Caco-2 (cell line): ENCODE results near the gene RGS13. TPM values are rescaled to one million over a fixed set of nuclear protein-coding genes. Genes with fewer than 3 reads are reported as not detected.

Experiments used
- BruUV-seq: library from RNA; stranded (reverse); fragments of 400-500 nt; replicated peaks from 2 replicates; lab custom pipeline; 2021; lab: Mats Ljungman, UMichigan
- CTCF ChIA-PET: fragments of 300-600 bp; sonication (Branson Sonifier 250); formaldehyde crosslinking; loops from one replicate; lab custom pipeline; 2022; ENCODE audit warnings: antibody characterized with exemption; lab: Charles Lee
- POLR2A ChIA-PET: fragments of 300-600 bp; sonication (Branson Sonifier 250); formaldehyde crosslinking; loops from one replicate; lab custom pipeline; 2022; ENCODE audit warnings: antibody characterized with exemption; lab: Charles Lee
- DNase-seq, 2 experiments: peaks; one replicate each; pipeline versions ENCODE4 v3.0.0 to v3.0.0-alpha.2; 2020 to 2022
- H3K27me3 ChIP-seq: replicated peaks from 2 replicates; pipeline ENCODE4 v1.6.0; 2011; ENCODE audit warnings: low read length; ENCODE audit not compliant: control insufficient read depth, insufficient read depth
- H3K36me3 ChIP-seq: 2 replicates; pipeline ENCODE4 v1.5.1; 2011; ENCODE audit warnings: low read length; ENCODE audit not compliant: control insufficient read depth, insufficient read depth
- H3K4me1 ChIP-seq: fragments of 250-450 bp; sonication (Bioruptor Pico); 2 replicates; pipeline ENCODE4 v1.5.1; 2020; ENCODE audit warnings: mild to moderate bottlenecking
- H3K4me3 ChIP-seq: 2 replicates; pipeline ENCODE4 v1.5.1; 2011; ENCODE audit warnings: low read depth, mild to moderate bottlenecking, control low read depth, low read length
- H3K9me3 ChIP-seq: fragments of 250-450 bp; sonication (Bioruptor Pico); 2 replicates; pipeline ENCODE4 v1.5.1; 2020; ENCODE audit warnings: mild to moderate bottlenecking, moderate library complexity
- H3K27ac Mint-ChIP-seq: one replicate; pipeline ENCODE4 v1.8.0; 2022; ENCODE audit warnings: mixed read lengths; ENCODE audit not compliant: unreplicated experiment
- H3K27me3 Mint-ChIP-seq: one replicate; pipeline ENCODE4 v1.8.0; 2022; ENCODE audit warnings: mixed read lengths; ENCODE audit not compliant: insufficient read depth, unreplicated experiment
- H3K36me3 Mint-ChIP-seq: one replicate; pipeline ENCODE4 v1.8.0; 2022; ENCODE audit warnings: mild to moderate bottlenecking, mixed read lengths; ENCODE audit not compliant: insufficient read depth, unreplicated experiment
- H3K4me1 Mint-ChIP-seq: one replicate; pipeline ENCODE4 v1.8.0; 2022; ENCODE audit warnings: low read depth, mixed read lengths; ENCODE audit not compliant: unreplicated experiment
- H3K4me3 Mint-ChIP-seq: one replicate; pipeline ENCODE4 v1.8.0; 2022; ENCODE audit warnings: mild to moderate bottlenecking, moderate library complexity, mixed read lengths; ENCODE audit not compliant: unreplicated experiment
- H3K9me3 Mint-ChIP-seq: one replicate; pipeline ENCODE4 v1.8.0; 2022; ENCODE audit warnings: mixed read lengths; ENCODE audit not compliant: unreplicated experiment
- intact Hi-C: fragments of 100-400 bp; cut with micrococcal nuclease; formaldehyde crosslinking; loops from one replicate; pipeline ENCODE4 v1.10.0; 2022; ENCODE audit not compliant: unreplicated experiment
- total RNA-seq: library from RNA; stranded (reverse); gene quantifications from 2 replicates; pipeline ENCODE4 v1.2.3, GENCODE V29; 2022
- TF ChIP-seq, protein P1 (sequence below), 2 experiments: fragments of 200-600 bp in 1 of 2; IDR thresholded peaks; 1 replicate in 1 of 2; 2 replicates in 1 of 2; pipeline versions ENCODE4 v1.5.1 to v1.8.0; 2011 to 2022; ENCODE audit warnings: antibody characterized with exemption in 1 of 2, control low read depth in 1 of 2, inconsistent platforms in 1 of 2, low read depth in 1 of 2, low read length in 1 of 2, mild to moderate bottlenecking in 1 of 2, moderate library complexity in 1 of 2; ENCODE audit not compliant: insufficient read depth in 1 of 2, severe bottlenecking in 1 of 2, unreplicated experiment in 1 of 2

RGS13 gene
- total RNA-seq, 1 experiment from 2014 or later = not detected

- H3K27me3 ChIP-seq = no peaks in the 10 kb centered on the region
- Mint-ChIP-seq H3K27ac (no peak overlapping the region), H3K27me3 (no peaks in the 10 kb centered on the region), H3K4me3 (no peak overlapping the region), H3K4me1 (no peaks in the 10 kb centered on the region), H3K36me3 (no peaks in the 10 kb centered on the region), H3K9me3 (no peaks in the 10 kb centered on the region)
- no peak for DNase-seq
- TF ChIP-seq, protein P1, sequence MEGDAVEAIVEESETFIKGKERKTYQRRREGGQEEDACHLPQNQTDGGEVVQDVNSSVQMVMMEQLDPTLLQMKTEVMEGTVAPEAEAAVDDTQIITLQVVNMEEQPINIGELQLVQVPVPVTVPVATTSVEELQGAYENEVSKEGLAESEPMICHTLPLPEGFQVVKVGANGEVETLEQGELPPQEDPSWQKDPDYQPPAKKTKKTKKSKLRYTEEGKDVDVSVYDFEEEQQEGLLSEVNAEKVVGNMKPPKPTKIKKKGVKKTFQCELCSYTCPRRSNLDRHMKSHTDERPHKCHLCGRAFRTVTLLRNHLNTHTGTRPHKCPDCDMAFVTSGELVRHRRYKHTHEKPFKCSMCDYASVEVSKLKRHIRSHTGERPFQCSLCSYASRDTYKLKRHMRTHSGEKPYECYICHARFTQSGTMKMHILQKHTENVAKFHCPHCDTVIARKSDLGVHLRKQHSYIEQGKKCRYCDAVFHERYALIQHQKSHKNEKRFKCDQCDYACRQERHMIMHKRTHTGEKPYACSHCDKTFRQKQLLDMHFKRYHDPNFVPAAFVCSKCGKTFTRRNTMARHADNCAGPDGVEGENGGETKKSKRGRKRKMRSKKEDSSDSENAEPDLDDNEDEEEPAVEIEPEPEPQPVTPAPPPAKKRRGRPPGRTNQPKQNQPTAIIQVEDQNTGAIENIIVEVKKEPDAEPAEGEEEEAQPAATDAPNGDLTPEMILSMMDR (IDR thresholded peaks at IDR 0.05; ENCODE audit: insufficient read depth in 1 of 2, low read depth in 1 of 2, low read length in 1 of 2, severe bottlenecking in 1 of 2, unreplicated experiment in 1 of 2) = no peak
- H3K4me3 ChIP-seq = no peak overlapping the region
- no peaks in the 10 kb centered on the region for H3K36me3 ChIP-seq
- H3K9me3 ChIP-seq = no peaks in the 10 kb centered on the region
- ChIA-PET POLR2A (no interaction called here), CTCF (no interaction called here)
- intact Hi-C loops = no loop called here
- H3K4me1 ChIP-seq = no peaks in the 10 kb centered on the region; the same call in 1 of the 2 replicates
- no TSS peak for BruUV-seq
Measured at GRCh38 chr1:192707978-192708547, 72.1 kb downstream of the RGS13 start.

DNA sequence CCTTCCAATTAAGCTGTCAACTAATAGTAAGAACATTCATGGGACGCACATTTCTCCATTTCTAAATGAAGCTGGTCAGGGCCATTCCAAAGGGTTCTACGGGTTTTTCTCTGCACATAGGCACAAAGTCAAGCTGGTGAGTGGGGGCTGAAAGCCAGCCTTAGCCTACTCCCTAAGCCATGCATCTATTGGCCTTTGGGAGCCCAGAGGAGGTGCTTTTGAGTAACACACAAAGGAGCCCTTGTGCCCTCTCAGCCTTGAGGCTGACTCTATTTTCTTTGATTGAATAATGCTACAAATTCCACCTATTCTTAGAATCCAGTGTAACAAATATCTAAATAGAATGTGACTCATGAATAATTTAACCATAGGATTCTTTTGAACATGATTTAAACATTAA, 73.6 kb downstream of the RGS13 start:
- no peak overlapping the region for H3K27ac Mint-ChIP-seq
- no peak for DNase-seq
- no peaks in the 10 kb centered on the region for H3K27me3 ChIP-seq
- intact Hi-C loops = no loop called here
- CTCF ChIA-PET = no interaction called here
- no peaks in the 10 kb centered on the region for H3K9me3 Mint-ChIP-seq
- H3K4me3 ChIP-seq = no peak overlapping the region
- no peaks in the 10 kb centered on the region for H3K4me1 Mint-ChIP-seq
- no TSS peak for BruUV-seq
- H3K9me3 ChIP-seq = no peaks in the 10 kb centered on the region
- TF ChIP-seq, protein P1 (IDR thresholded peaks at IDR 0.05; ENCODE audit: insufficient read depth in 1 of 2, low read depth in 1 of 2, low read length in 1 of 2, severe bottlenecking in 1 of 2, unreplicated experiment in 1 of 2) = no peak
- no peaks in the 10 kb centered on the region for H3K36me3 ChIP-seq
- H3K27me3 Mint-ChIP-seq = no peaks in the 10 kb centered on the region
- H3K4me3 Mint-ChIP-seq = no peak overlapping the region
- H3K4me1 ChIP-seq = no peaks in the 10 kb centered on the region
- H3K36me3 Mint-ChIP-seq = no peaks in the 10 kb centered on the region
- POLR2A ChIA-PET = no interaction called here

Other genes starting within 250 kb of the RGS13 start
- gene RGS1, start 60.4 kb upstream of the RGS13 start, total RNA-seq = not detected in 2 replicates
- 5.1 and 5.9 TPM in 2 replicates for gene RGS2, start 172.9 kb downstream of the RGS13 start, total RNA-seq